Neutrophil (primary cell): Measurements from ENCODE around the gene CCNB1IP1.

ENCODE experiments used
- H3K27ac ChIP-seq: fragments of 200-600 bp; sonication (generic); 2 replicates; pipeline ENCODE4 v1.5.1; 2016; ENCODE audit warnings: mild to moderate bottlenecking, moderate library complexity
- H3K27me3 ChIP-seq: fragments of 200-600 bp; sonication (generic); 2 replicates; pipeline ENCODE4 v1.6.0; 2016; ENCODE audit warnings: mild to moderate bottlenecking
- H3K36me3 ChIP-seq: fragments of 200-600 bp; sonication (generic); 2 replicates; pipeline ENCODE4 v1.5.1; 2017
- H3K4me1 ChIP-seq, 2 experiments: fragments of 200-600 bp in 1 of 2; sonication (generic) in 1 of 2; 1 replicate in 1 of 2; 2 replicates in 1 of 2; pipeline versions ENCODE4 v1.5.1 to v1.6.1; 2013 to 2016; ENCODE audit warnings: low read depth in 1 of 2, low read length in 1 of 2, mild to moderate bottlenecking in 1 of 2, moderate library complexity in 1 of 2; ENCODE audit not compliant: control insufficient read depth in 1 of 2, insufficient read depth in 1 of 2
- H3K4me3 ChIP-seq, 2 experiments: fragments of 200-600 bp in 1 of 2; sonication (generic) in 1 of 2; 1 replicate in 1 of 2; 2 replicates in 1 of 2; pipeline ENCODE4 v1.5.1; 2013 to 2016; ENCODE audit warnings: low read depth in 1 of 2, low read length in 1 of 2, mild to moderate bottlenecking in 1 of 2, moderate library complexity in 1 of 2
- H3K9me3 ChIP-seq: fragments of 200-600 bp; sonication (generic); 2 replicates; pipeline ENCODE4 v1.5.1; 2016
- CTCF ChIP-seq: fragments of 200-600 bp; sonication (generic); IDR thresholded peaks from 2 replicates; pipeline ENCODE4 v1.5.1; 2016; ENCODE audit warnings: antibody characterized with exemption

Gene CCNB1IP1

GRCh38 chr14:20332431-20332787 is 670 bp downstream of the CCNB1IP1 start:
- H3K27me3 ChIP-seq, result no peaks in the 10 kb centered on the region
- no peak for TF ChIP-seq CTCF
- H3K4me1 ChIP-seq, result peaks cover 11 to 14% of the 10 kb centered on the region in 2 experiments
- H3K9me3 ChIP-seq, result no peaks in the 10 kb centered on the region
- H3K27ac ChIP-seq, result no peak overlapping the region
- peak overlapping the region; percentile 53 to 66 for H3K4me3 ChIP-seq
- H3K36me3 ChIP-seq, result no peaks in the 10 kb centered on the region

DNA sequence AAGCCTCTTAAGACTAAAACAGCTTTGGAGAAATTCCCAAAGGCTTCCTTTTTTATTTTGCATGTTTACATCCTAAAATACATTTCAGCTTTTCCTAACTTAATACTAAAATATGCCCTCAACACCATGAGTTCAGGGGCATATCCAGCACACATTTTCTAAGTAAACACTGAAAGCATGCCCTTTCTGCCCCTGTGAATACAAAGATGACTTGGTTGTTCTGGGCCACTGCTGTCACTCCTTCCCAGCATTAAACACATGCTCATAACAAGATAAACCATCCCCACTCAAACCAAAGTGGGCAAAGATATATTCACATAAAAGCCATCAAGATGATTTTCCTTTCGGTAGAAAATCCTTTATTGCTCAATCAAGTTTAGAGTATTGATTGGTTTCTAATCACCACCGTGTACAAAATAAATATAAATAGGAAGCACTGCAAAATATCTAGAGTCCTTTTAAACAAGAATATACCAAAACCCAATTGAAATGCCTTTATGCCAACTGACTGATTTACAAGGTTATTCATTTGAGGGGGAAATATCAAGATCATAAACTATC is 1.9 kb downstream of the CCNB1IP1 start:
- no peak overlapping the region for H3K27ac ChIP-seq
- no peaks in the 10 kb centered on the region for H3K27me3 ChIP-seq
- no peaks in the 10 kb centered on the region for H3K9me3 ChIP-seq
- no peak overlapping the region for H3K4me3 ChIP-seq
- no peak for TF ChIP-seq CTCF
- H3K36me3 ChIP-seq, result no peaks in the 10 kb centered on the region
- peaks cover 11 to 18% of the 10 kb centered on the region in 2 experiments for H3K4me1 ChIP-seq

DNA sequence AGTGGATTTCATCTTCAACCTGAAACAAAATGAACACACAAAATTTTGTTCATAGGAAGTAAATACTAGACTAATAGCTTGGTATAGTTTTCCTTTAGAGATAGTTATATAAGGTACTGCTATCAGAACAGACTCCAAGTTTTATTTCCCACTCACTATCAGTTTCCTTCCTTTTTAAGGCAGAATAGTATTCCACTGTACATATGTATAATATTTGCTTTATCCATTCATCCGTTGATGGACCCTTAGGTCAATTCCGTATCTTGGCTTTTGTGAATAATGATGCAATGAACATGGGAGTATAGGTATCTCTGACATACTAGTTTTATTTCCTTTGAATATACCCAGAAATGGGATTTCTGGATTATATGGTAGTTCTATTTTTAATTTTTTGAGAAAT is 3.7 kb downstream of the CCNB1IP1 start:
- Histone ChIP-seq H3K9me3 (no peaks in the 10 kb centered on the region), H3K27me3 (no peaks in the 10 kb centered on the region), H3K36me3 (no peaks in the 10 kb centered on the region), H3K4me1 (peaks cover 11 to 18% of the 10 kb centered on the region in 2 experiments), H3K4me3 (no peak overlapping the region), H3K27ac (no peak overlapping the region)
- TF ChIP-seq CTCF, result no peak

DNA sequence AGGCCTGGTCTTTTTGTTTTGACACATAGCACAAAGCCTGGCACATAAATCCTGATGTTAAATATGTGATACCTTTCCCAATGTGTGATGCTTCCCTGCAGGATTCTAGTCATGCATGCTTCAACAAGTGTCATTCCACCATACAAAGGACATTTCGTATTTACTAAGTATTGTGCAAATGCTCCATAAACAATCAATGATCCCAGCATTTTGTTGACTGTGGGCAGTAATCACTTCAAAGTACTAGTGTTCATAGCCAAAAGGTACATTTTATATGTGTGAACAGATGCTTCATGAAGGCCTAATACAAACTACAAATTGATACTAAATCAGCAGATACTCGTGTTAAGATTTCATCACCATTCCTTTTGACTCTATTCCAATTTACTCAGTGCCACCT is 4.4 kb downstream of the CCNB1IP1 start:
- Histone ChIP-seq H3K4me1 (peaks cover 11 to 18% of the 10 kb centered on the region in 2 experiments), H3K4me3 (no peak overlapping the region), H3K27ac (no peak overlapping the region), H3K27me3 (no peaks in the 10 kb centered on the region), H3K9me3 (no peaks in the 10 kb centered on the region), H3K36me3 (no peaks in the 10 kb centered on the region)
- no peak for TF ChIP-seq CTCF

- H3K4me3 ChIP-seq, result no peak overlapping the region
- TF ChIP-seq CTCF, result peak; percentile 70
- H3K9me3 ChIP-seq, result no peaks in the 10 kb centered on the region
- H3K27me3 ChIP-seq, result no peaks in the 10 kb centered on the region
- H3K27ac ChIP-seq, result no peak overlapping the region
- peaks cover 0 to 4% of the 10 kb centered on the region in 2 experiments for H3K4me1 ChIP-seq
- no peaks in the 10 kb centered on the region for H3K36me3 ChIP-seq
Observed at GRCh38 chr14:20327005-20327869, 5.8 kb downstream of the CCNB1IP1 start.
